Ishikawa (cell line): ENCODE measurements around the gene ASIC2.

ENCODE experiments used
- CEBPB ChIP-seq: IDR thresholded peaks from 2 replicates; pipeline ENCODE4 v1.6.1; 2012
- CREB1 ChIP-seq: IDR thresholded peaks from 2 replicates; pipeline ENCODE4 v1.6.1; 2012; ENCODE audit warnings: low read depth
- EGR1 ChIP-seq: IDR thresholded peaks from 2 replicates; pipeline ENCODE4 v1.6.1; 2012
- EP300 ChIP-seq: IDR thresholded peaks from 2 replicates; pipeline ENCODE4 v1.6.1; 2012; ENCODE audit warnings: borderline replicate concordance
- FOXM1 ChIP-seq: IDR thresholded peaks from 2 replicates; pipeline ENCODE4 v1.6.1; 2012; ENCODE audit warnings: low read depth, borderline replicate concordance
- NFIC ChIP-seq: IDR thresholded peaks from 2 replicates; pipeline ENCODE4 v1.6.1; 2012
- RAD21 ChIP-seq: IDR thresholded peaks from 2 replicates; pipeline ENCODE4 v1.6.1; 2012; ENCODE audit warnings: low read depth
- TAF1 ChIP-seq: IDR thresholded peaks from 2 replicates; pipeline ENCODE4 v1.6.1; 2012; ENCODE audit warnings: low read depth, mild to moderate bottlenecking
- TCF12 ChIP-seq: IDR thresholded peaks from 2 replicates; pipeline ENCODE4 v1.6.1; 2012; ENCODE audit warnings: low read depth
- TEAD4 ChIP-seq: IDR thresholded peaks from 2 replicates; pipeline ENCODE4 v1.6.1; 2012
- YY1 ChIP-seq: IDR thresholded peaks from 2 replicates; pipeline ENCODE4 v1.6.1; 2012; ENCODE audit warnings: low read depth
- ZBTB7A ChIP-seq: IDR thresholded peaks from 2 replicates; pipeline ENCODE4 v1.6.1; 2012; ENCODE audit warnings: low read depth
- TF ChIP-seq, protein P1 (sequence below): IDR thresholded peaks from 2 replicates; pipeline ENCODE4 v1.6.1; 2012
- TF ChIP-seq, protein P2 (sequence below): IDR thresholded peaks from 2 replicates; pipeline ENCODE4 v1.6.1; 2012
- TF ChIP-seq, protein P3 (sequence below): IDR thresholded peaks from 2 replicates; pipeline ENCODE4 v1.6.1; 2012; ENCODE audit warnings: low read depth, mild to moderate bottlenecking

Gene ASIC2

DNA sequence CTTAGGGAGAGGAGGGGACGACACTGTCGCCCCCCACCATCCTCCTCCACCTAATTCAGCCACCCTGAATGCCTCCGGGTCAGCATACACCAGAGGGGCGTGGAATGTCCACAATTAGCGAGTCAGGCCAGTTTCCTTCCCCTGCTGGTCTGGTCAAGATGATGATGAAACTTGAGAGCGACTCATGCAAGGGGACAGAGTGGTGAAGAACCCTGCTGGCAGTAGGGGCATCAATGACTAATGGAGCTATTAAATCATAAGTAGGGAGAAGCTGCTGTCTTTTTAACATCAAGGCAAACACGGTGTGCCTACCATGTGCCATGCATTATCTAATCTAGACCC, 294.2 kb downstream of the ASIC2 start:
- no peak for TF ChIP-seq EGR1

DNA sequence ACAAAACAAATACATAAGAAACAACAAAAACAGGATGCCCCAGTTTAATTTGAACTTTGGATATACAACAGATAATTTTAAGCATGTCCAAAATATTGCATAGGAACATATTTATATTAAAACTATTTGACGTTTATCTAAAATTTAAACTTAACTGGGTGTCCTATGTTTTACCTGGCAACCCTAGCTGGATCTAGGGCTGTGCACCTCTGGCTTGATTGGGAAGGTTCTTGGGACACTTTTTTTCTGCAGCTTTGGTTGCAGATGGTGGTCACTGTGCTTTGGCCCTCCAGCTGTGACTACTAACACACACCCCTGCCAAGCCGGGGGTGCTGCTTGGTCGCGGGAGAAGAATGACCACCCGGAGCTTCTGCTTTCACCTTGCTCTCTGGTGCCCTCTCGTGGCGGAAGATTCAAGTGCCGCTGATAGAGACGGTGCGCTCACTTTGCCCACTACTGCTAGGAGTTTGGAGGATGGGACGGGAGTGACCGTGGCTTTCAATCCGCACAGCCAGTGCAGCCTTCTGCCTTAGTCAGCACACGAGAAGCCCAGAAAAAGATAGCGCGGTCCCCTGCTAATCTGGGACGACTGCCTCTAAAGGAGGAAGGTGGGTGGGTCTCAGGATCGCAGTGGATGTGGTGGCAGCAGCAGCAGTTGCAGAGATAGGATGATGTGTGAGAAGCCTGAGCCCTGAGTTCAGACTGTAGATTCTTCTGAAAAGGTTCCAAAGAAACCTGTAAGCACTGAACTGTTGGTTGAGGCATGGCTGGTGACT, 294.8 kb downstream of the ASIC2 start:
- no peak for TF ChIP-seq TAF1
- TF ChIP-seq, protein P1, sequence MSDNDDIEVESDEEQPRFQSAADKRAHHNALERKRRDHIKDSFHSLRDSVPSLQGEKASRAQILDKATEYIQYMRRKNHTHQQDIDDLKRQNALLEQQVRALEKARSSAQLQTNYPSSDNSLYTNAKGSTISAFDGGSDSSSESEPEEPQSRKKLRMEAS = 0 out of 2 replicates have a peak, but pooled peaks have one; percentile 24
- peak; percentile 66 for TF ChIP-seq RAD21

DNA sequence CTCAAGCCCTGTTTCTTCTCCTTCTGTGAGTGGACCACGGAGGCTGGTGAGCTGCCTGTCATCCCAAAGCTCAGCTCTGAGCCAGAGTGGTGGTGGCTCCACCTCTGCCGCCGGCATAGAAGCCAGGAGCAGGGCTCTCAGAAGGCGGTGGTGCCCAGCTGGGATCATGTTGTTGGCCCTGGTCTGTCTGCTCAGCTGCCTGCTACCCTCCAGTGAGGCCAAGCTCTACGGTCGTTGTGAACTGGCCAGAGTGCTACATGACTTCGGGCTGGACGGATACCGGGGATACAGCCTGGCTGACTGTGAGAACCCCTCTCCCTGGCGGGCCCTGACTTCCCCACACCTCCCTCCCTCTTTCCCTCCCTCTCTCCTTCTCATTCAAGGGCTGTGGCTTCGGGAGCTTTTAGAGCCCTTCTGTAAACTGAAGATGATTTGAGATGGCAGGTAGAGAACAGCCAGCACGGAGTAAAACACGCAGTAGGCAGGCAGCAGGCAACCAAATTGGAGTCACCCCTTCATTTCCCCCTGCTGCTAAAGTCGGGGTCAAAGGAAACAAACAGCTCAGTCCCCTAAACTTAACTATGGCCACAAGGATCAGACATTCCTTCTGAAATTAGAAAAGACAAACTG, 297.6 kb downstream of the ASIC2 start:
- TF ChIP-seq YY1 (no peak), TEAD4 (no peak)

DNA sequence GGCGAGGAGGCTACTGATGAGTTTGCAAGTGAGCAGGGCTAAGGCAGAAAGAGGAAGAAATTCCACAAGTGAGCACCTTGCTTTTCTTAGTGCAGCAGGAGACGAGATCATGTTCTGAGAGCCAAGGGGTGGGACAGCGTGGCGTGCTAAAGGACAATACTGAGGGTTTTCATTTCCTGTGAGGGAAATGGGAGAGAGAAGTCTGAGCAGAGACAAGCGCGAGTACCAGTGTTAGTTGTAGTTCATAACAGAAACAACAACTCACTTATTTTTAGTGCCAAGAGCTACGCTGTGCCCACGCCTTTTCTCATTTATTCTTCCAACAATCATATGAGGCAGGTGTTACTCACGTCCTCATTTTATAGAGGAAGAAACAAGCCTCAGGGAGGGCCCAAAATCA, 299.1 kb downstream of the ASIC2 start:
- no peak for TF ChIP-seq CEBPB

DNA sequence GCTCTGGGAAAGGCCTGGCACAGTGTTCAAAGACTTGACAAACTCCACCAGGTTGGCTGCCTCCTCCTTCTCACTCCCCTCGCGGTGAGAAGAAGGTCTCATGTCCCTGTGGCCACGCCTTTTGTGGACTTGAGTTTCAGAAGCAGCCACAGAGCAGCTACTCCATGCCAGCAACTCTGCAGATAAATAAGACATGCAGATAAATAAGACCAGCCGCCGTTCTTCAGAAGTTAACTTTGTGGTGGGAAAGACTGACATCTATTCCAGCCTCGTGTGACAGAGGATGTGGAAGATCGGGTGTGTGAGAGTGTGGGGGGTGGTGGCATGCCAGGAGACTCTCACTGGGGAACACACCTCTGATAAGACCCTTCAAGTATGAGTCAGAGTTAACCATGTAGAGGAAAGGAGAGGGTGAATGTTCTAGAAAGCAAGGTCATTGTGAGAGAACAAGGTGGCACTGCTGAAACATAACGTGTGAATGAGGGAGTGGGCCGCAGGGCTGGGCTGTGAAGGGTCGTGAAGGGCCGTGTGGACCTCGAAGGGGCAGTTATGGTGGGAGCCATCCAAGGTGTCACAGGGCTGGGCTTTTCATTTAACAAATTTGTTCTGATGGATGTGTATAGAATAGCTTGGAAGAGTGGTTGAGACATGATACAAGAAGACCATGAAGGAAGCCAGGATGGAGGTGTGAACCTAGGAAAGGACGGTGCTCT, 300.6 kb downstream of the ASIC2 start:
- TF ChIP-seq TAF1 (no peak), NFIC (no peak), ZBTB7A (no peak), EP300 (no peak), EGR1 (no peak), CREB1 (no peak), YY1 (no peak), CEBPB (no peak), FOXM1 (no peak), TEAD4 (no peak)
- TF ChIP-seq, protein P2, sequence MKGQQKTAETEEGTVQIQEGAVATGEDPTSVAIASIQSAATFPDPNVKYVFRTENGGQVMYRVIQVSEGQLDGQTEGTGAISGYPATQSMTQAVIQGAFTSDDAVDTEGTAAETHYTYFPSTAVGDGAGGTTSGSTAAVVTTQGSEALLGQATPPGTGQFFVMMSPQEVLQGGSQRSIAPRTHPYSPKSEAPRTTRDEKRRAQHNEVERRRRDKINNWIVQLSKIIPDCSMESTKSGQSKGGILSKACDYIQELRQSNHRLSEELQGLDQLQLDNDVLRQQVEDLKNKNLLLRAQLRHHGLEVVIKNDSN = no peak

DNA sequence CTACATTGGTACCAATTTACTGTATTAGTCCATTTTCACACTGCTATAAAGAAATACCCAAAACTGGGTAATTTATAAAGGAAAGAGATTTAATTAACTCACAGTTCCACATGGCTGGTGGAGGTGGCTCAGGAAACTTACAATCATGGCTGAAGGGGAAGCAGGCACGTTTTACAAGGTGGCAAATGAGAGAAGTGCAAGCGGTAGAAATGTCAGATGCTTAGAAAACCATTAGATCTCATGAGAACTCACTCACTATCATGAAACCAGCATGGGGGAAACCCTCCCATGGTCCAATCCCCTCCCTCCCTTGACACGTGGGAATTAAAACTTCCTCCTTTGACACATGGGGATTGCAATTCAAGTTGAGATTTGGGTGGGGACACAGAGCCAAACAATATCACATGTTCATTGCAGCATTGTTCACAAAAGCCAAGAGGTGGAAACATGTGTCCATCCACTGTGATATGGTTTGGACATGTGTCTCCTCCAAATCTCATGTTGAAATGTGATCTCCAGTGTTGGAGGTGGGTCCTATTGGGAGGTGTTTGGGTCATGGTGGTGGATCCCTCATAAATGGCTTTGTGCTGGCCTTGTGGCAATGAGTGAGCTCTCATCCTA, 304.5 kb downstream of the ASIC2 start:
- TF ChIP-seq FOXM1 (no peak), EP300 (no peak), TEAD4 (no peak), ZBTB7A (no peak)

DNA sequence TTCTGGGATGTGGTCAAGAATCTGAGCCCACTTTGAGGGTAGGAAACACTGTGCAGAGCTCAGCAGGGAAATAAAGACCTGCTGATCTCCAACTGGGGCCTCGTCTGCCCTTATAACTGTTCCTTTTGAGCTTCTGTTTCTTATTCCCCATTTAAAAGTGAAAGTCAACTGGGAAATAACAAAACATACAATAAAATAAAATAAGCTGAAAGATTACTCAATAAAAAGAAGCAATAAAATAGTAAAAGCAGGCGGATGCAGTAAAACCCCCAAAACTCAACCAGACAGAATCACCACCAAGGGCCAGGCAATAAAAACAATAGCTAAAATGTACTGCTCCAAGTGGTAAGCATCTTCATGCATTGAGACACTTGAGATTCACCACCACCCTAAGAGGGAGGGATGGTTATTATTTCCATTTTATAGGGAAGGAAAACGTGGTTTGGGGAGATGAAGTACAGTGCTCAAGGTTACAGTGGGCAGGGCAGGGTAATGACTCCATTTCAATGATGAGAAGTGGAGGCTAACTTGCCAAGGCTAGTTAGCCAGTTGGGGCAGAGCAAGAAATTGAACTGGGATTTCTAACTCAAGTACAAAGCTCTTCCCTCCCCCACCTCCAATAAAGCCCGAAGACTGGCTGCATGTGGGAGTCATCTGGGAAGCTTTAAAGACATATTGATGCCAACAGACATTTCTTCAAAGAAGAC, 307.9 kb downstream of the ASIC2 start:
- TF ChIP-seq FOXM1 (no peak), NFIC (no peak), YY1 (no peak), RAD21 (no peak), TEAD4 (no peak), CEBPB (no peak), TCF12 (no peak), EGR1 (no peak), TAF1 (no peak), CREB1 (no peak), EP300 (no peak), ZBTB7A (no peak)
- TF ChIP-seq, protein P3, sequence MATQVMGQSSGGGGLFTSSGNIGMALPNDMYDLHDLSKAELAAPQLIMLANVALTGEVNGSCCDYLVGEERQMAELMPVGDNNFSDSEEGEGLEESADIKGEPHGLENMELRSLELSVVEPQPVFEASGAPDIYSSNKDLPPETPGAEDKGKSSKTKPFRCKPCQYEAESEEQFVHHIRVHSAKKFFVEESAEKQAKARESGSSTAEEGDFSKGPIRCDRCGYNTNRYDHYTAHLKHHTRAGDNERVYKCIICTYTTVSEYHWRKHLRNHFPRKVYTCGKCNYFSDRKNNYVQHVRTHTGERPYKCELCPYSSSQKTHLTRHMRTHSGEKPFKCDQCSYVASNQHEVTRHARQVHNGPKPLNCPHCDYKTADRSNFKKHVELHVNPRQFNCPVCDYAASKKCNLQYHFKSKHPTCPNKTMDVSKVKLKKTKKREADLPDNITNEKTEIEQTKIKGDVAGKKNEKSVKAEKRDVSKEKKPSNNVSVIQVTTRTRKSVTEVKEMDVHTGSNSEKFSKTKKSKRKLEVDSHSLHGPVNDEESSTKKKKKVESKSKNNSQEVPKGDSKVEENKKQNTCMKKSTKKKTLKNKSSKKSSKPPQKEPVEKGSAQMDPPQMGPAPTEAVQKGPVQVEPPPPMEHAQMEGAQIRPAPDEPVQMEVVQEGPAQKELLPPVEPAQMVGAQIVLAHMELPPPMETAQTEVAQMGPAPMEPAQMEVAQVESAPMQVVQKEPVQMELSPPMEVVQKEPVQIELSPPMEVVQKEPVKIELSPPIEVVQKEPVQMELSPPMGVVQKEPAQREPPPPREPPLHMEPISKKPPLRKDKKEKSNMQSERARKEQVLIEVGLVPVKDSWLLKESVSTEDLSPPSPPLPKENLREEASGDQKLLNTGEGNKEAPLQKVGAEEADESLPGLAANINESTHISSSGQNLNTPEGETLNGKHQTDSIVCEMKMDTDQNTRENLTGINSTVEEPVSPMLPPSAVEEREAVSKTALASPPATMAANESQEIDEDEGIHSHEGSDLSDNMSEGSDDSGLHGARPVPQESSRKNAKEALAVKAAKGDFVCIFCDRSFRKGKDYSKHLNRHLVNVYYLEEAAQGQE = no peak
- TF ChIP-seq, protein P1 = no peak
- TF ChIP-seq, protein P2 = no peak
